ENCODE measurements around the gene LORICRIN. TPM values are rescaled to one million over a fixed set of nuclear protein-coding genes. Genes with fewer than 3 reads are reported as not detected.

The LORICRIN gene
- total RNA-seq, 1 donor from 2014 or later = not detected

GRCh38 chr1:153293851-153294250 lies 34.4 kb downstream of the LORICRIN start:
- Histone ChIP-seq H3K27me3 (ENCODE audit: low read depth) (peaks cover 84% of the 10 kb centered on the region), H3K4me1 (no peaks in the 10 kb centered on the region), H3K4me3 (no peak overlapping the region), H3K27ac (replicated peaks) (no peak overlapping the region), H3K9me3 (replicated peaks) (no peaks in the 10 kb centered on the region), H3K36me3 (no peaks in the 10 kb centered on the region)
- intact Hi-C loops (cut with micrococcal nuclease) = no loop called here
- TF ChIP-seq CTCF (IDR thresholded peaks at IDR 0.05; ENCODE audit: borderline replicate concordance) = no peak
- DNase-seq = no peak

DNA sequence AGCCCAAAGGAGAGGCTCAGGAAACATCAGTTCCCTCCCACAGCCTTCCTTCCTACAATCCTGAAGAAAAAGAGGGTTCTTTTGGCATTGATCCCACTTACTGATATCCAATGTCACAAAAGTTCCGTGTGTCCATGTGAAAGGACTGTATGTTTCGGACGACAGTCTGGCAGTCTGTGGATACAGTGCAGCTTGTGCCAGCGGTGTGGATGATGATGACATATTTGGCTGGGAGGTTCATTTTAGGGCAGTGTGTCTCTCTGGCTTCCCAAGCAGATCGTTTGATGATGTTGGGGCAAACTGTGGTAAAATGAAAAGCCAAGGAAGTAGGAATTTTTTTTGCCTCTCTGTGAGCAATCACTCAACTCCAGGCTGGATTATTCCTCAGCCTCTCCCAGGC lies 42.8 kb downstream of the LORICRIN start:
- TF ChIP-seq CTCF (IDR thresholded peaks at IDR 0.05; ENCODE audit: borderline replicate concordance) = no peak
- no peaks in the 10 kb centered on the region for H3K36me3 ChIP-seq
- H3K27me3 ChIP-seq (ENCODE audit: low read depth) = peaks cover 30% of the 10 kb centered on the region
- intact Hi-C loops (cut with micrococcal nuclease) = no loop called here
- H3K4me3 ChIP-seq = no peak overlapping the region
- H3K9me3 ChIP-seq (replicated peaks) = no peaks in the 10 kb centered on the region
- no peaks in the 10 kb centered on the region for H3K4me1 ChIP-seq
- no peak for DNase-seq
- no peak overlapping the region for H3K27ac ChIP-seq (replicated peaks)

GRCh38 chr1:153305682-153306081 lies 46.2 kb downstream of the LORICRIN start:
- Histone ChIP-seq H3K36me3 (no peaks in the 10 kb centered on the region), H3K4me1 (no peaks in the 10 kb centered on the region), H3K9me3 (replicated peaks) (no peaks in the 10 kb centered on the region), H3K27ac (replicated peaks) (no peak overlapping the region), H3K4me3 (no peak overlapping the region), H3K27me3 (ENCODE audit: low read depth) (peaks cover 46% of the 10 kb centered on the region)
- no peak for TF ChIP-seq CTCF (IDR thresholded peaks at IDR 0.05; ENCODE audit: borderline replicate concordance)
- intact Hi-C loops (cut with micrococcal nuclease) = no loop called here
- no peak for DNase-seq

GRCh38 chr1:153306303-153307220 lies 47.1 kb downstream of the LORICRIN start:
- DNase-seq = no peak
- TF ChIP-seq CTCF (IDR thresholded peaks at IDR 0.05; ENCODE audit: borderline replicate concordance) = no peak
- no peaks in the 10 kb centered on the region for H3K4me1 ChIP-seq
- no peak overlapping the region for H3K27ac ChIP-seq (replicated peaks)
- H3K36me3 ChIP-seq = no peaks in the 10 kb centered on the region
- H3K27me3 ChIP-seq (ENCODE audit: low read depth) = peaks cover 46% of the 10 kb centered on the region
- no peaks in the 10 kb centered on the region for H3K9me3 ChIP-seq (replicated peaks)
- H3K4me3 ChIP-seq = no peak overlapping the region
- intact Hi-C loops (cut with micrococcal nuclease) = no loop called here

DNA sequence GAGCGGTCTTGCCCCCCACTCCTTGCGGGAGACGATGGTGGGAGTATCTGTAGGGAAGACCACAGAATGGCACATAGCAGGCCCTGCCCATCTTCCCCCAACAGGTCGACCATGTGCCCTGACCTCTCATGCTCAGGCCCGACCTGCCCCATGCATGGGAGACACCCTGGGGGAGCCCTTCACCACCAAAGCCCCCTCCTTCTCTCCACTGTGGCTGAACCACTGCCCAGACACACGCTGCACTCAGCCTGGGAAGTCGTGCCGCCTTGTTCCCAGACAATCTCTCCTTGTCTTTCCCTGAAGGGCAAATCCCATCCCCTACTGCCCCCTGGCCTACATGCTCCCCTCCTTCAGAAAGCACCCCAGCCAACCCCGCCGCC lies 47.7 kb downstream of the LORICRIN start:
- intact Hi-C loops (cut with micrococcal nuclease) = no loop called here
- Histone ChIP-seq H3K4me1 (no peaks in the 10 kb centered on the region), H3K27ac (replicated peaks) (no peak overlapping the region), H3K27me3 (ENCODE audit: low read depth) (peaks cover 46% of the 10 kb centered on the region), H3K36me3 (no peaks in the 10 kb centered on the region), H3K4me3 (no peak overlapping the region), H3K9me3 (replicated peaks) (no peaks in the 10 kb centered on the region)
- no peak for DNase-seq
- no peak for TF ChIP-seq CTCF (IDR thresholded peaks at IDR 0.05; ENCODE audit: borderline replicate concordance)

Data from left ventricle myocardium inferior (tissue), 1 donor.